Stimulated activated CD4-positive, alpha-beta T cell treated with anti-CD3 and anti-CD28 coated beads, Interleukin-4, amount 100 ng/mL, for 48 hours (primary cell): ENCODE data around the gene CYP51A1.
"Not testable (repeated sequence)": the region's sequence is repeated elsewhere in the genome, so short reads cannot be mapped to it uniquely, and the experiment has no call there.

ENCODE experiments used
- DNase-seq, 2 donors: peaks; one replicate each; pipeline ENCODE4 v3.0.0-alpha.2; 2020; ENCODE audit warnings: low read depth in 2 of 2

Gene CYP51A1

DNA sequence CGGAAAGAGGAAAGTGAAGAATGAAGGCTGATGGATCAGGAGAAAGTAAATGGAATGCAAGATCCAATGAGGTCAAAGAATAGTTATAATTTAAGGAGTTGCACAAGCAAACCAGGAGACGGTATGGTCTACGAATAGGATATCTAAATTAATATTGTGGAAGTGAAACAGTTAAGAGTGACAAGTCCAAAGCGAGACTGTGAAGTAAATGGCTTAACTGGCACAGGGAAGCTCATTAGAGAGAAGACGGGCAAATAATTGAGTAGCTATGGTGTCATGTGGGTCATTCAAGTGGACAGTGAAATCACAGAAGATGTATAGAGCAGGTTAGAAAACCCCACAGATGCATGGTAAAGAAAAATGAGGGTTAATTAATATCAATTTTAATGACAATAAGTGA lies 3.2 kb downstream of the CYP51A1 start:
- no peak for DNase-seq

DNA sequence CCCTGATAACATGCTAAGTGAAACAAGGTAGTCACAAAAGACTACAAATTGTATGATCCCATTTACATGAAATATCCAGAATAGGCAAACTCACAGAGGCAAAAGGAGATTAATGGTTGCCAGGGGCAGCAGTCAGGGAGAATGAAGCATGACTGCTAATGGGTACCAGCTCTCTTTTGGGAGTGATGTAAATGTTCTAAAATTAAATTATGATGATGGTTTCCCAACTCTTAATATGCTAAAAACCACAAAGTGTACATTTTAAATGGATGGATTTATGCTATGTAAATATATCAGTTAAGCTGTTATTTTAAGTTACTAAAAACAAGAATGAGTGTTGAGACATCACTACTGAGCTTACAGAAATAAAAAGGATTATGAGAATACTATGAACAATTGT lies 12.6 kb downstream of the CYP51A1 start:
- no peak for DNase-seq

- no peak for DNase-seq
Observed at GRCh38 chr7:92119213-92119759, 15.0 kb downstream of the CYP51A1 start.

DNA sequence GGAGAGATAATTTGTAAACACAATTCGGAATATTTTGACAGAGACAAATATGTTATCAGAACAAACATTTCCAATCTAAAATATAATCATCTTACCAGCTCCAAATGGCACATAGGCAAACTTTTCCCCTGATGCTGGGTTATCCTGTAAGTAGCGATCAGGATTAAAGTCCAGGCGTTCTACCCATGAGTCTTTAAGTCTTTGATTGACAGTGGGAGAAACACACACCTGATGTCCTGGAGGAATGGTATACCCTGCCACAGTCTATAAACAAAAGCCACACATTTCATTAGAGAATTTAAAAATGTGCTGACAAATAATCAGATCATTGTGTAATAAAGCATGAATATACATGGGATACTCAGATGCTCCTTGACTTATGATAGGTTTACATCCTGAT lies 17.3 kb downstream of the CYP51A1 start:
- no peak for DNase-seq

DNA sequence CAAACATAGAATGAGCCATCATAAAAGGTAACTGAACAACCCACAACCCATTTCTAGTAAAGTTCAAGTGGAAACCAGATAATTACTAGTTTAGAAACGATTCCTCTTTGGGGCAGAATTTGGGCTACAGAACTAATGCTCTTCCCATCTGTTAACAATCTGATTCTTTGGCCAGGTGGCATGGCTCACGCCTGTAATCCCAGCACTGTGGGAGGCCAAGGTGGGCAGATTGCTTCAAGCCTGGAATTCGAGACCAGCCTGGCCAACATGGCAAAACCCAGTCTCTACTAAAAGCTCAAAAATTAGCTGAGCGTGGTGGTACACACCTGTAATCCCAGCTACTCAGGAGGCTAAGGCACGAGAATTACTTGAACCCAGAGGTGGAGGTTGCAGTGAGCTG lies 18.5 kb downstream of the CYP51A1 start:
- DNase-seq = no peak

GRCh38 chr7:92110857-92111256 lies 23.4 kb downstream of the CYP51A1 start:
- DNase-seq = no peak

- no peak for DNase-seq
Observed at GRCh38 chr7:92108821-92109220, 25.5 kb downstream of the CYP51A1 start.

DNA sequence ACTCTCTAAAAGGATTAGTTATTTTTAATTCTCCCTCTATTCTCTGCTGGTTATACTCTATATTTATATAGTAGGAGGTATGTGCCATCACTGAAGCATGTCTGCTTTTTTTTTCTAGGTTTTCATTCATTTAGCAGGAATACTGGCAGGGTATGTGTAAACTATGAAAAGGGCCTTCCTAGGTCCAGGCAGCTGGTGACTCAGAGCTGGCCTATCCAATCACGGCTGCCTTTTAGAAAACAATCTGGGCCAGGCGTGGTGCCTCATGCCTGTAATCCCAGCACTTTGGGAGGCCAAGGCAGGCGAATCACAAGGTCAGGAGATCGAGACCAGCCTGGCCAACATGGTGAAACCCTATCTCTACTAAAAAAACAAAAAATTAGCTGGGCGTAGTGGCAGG lies 31.4 kb downstream of the CYP51A1 start:
- DNase-seq = not testable (repeated sequence)

GRCh38 chr7:92100534-92100933 lies 33.7 kb downstream of the CYP51A1 start:
- DNase-seq = no peak

GRCh38 chr7:92095380-92095779 lies 38.9 kb downstream of the CYP51A1 start:
- no peak for DNase-seq

DNA sequence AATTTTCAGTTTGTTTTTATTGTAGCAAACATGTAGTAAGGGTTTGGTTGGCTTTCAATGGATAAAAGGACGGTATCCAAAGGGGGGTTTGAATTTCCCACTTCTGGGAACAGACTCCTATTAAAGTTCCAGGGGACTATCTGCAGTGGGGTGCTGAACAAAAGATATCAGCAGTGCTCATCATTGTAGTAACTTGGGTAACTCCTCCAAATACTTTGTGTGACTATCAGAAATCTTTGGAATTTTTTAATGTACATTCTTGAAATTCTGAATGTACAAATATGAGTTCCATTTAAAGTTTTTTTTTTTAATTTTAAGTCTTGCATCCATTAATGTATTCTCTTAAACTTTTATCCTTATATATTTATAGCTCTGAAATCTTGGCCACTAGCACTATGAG lies 42.1 kb downstream of the CYP51A1 start:
- DNase-seq = no peak

DNA sequence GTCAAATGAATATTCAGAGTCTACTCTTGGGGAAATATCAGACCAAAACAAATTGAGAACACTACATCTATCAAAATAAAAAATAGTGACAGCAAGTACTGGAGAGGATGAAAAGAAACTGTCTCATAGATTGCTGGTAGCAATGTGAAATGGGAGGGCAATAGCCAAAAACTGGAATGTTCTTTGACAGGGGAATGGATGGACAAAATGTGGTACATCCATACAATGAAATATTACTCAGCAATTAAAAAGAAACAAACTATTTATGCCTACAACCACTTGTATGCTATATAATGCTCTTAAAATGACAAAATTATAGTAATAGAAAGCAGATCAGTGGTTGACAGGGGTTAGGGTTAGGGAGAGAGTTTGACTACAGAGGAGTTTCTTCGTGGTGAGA lies 46.0 kb downstream of the CYP51A1 start:
- no peak for DNase-seq

DNA sequence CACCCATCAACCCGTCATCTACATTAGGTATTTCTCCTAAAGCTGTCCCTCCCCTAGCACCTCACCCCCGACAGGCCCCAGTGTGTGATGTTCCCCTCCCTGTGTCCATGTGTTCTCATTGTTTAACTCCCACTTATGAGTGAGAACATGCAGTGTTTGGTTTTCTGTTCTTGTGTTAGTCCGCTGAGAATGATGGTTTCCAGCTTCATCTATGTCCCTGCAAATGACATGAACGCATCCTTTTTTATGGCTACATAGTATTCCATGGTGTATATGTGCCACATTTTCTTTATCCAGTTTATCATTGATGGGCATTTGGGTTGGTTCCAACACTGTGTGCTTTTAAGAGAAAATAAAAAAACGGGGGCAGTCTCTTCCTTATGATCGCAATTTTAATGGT lies 50.4 kb downstream of the CYP51A1 start:
- DNase-seq = not testable (repeated sequence)

DNA sequence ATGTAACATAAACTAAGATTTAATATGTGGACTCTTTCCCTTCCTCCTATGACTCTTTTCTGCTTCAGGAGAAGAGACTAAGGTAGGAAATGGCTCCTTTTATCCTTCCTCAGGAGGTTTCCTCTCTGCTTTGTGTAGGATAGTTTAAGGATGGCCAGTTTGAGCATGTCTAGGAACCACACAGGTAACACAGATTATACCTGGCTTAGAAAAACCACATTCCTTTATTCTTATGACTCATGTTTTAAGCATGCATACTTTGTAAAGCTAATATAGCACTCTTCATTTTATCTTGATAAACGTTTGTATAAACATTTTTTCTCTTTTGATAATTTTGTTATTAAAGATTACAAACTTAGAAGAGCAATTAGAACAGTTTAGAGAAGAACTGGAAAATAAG lies 57.8 kb downstream of the CYP51A1 start:
- no peak for DNase-seq

GRCh38 chr7:92075455-92076158 lies 58.7 kb downstream of the CYP51A1 start:
- DNase-seq = no peak

GRCh38 chr7:92072708-92073107 lies 61.6 kb downstream of the CYP51A1 start:
- DNase-seq = no peak

- DNase-seq = no peak
Observed at GRCh38 chr7:92072121-92072520, 62.2 kb downstream of the CYP51A1 start.

DNA sequence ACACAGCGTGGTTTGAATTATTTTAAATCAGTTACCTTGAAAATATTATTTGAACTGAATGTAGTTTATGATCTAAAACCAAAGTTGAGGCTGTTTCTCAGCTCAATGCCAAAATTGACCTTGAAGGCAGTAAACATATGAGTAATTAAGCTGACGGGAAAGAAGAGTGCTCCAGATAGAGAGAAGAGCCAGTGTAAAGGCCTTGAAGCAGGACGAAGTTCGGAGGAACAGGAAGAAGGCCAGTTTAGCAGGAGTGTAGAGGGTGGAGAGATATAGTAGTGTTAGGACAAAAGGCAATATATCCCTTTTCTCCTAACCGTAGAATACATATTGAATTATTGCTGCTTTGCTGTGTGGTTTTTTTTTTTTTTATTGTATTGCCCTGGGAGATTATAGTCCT lies 63.2 kb downstream of the CYP51A1 start:
- no peak for DNase-seq

DNA sequence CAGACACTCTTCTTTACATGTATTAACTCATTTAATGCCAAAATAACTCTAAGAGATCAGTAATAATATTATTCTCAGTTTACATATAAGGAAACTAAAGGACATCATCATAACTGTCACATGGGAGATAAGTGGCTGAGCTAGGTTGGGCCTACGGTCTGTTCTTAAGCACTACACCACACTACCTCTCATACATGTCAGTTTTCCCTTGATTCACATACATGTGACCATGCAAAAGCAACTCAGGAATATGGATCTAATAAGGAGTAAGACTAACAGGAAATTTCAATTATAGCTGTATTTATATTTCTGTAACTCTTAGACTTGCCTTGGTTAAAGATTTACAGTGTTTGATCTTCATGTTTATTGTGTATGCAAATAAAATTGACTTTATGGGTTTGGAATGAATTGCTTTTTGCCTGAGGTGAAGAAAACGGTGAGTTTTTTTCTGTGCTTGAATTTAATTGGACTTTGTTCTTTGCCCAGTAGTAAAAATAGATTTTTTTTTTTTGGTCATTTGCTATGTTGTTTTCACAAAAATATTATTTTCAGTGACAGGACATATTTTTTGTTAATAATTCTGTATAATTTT lies 69.7 kb downstream of the CYP51A1 start:
- DNase-seq = no peak
